DMS114 treated with DMSO at 0.1 percent for 48 hours (cell line): Measurements from ENCODE around the gene PSG1.
"Not testable (repeated sequence)": the region's sequence is repeated elsewhere in the genome, so short reads cannot be mapped to it uniquely, and the experiment has no call there.

Experiments used
- DNase-seq: peaks from one replicate; lab custom pipeline; 2025; ENCODE audit not compliant: unreplicated experiment; lab: John Stamatoyannopoulos, UW

Gene PSG1

GRCh38 chr19:42879613-42880012, at the start of gene PSG1:
Gene PSG1, minus strand, starts transcription at chr19:42879713. Its CDS starts 132 bp downstream, at chr19:42879581.
- DNase-seq, result no peak

GRCh38 chr19:42928896-42929295, 49.4 kb upstream of the PSG1 start:
- no peak for DNase-seq

GRCh38 chr19:42926781-42927180, 47.3 kb upstream of the PSG1 start:
- no peak for DNase-seq

- DNase-seq, result peak; percentile 42
Observed at GRCh38 chr19:42923106-42923505, 43.6 kb upstream of the PSG1 start.

- not testable (repeated sequence) for DNase-seq
Observed at GRCh38 chr19:42920971-42921370, 41.5 kb upstream of the PSG1 start.

- no peak for DNase-seq
Observed at GRCh38 chr19:42919757-42920079, 40.2 kb upstream of the PSG1 start.

- peak; percentile 18 for DNase-seq
Observed at GRCh38 chr19:42919070-42919756, 39.7 kb upstream of the PSG1 start.

GRCh38 chr19:42918377-42919069, 39.0 kb upstream of the PSG1 start:
- DNase-seq, result not testable (repeated sequence)

GRCh38 chr19:42917634-42918033, 38.1 kb upstream of the PSG1 start, which contains the start of gene PSG6:
Gene PSG6, minus strand, starts transcription at chr19:42917894. Its CDS starts 102 bp downstream, at chr19:42917792.
- not testable (repeated sequence) for DNase-seq

- DNase-seq, result not testable (repeated sequence)
Observed at GRCh38 chr19:42916931-42917330, 37.4 kb upstream of the PSG1 start.

- DNase-seq, result not testable (repeated sequence)
Observed at GRCh38 chr19:42913516-42913915, 34.0 kb upstream of the PSG1 start.

- DNase-seq, result not testable (repeated sequence)
Observed at GRCh38 chr19:42912941-42913340, 33.4 kb upstream of the PSG1 start.

GRCh38 chr19:42911731-42912130, 32.2 kb upstream of the PSG1 start:
- DNase-seq, result not testable (repeated sequence)

- DNase-seq, result not testable (repeated sequence)
Observed at GRCh38 chr19:42906162-42906561, 26.6 kb upstream of the PSG1 start.

GRCh38 chr19:42900561-42900960, 21.0 kb upstream of the PSG1 start:
- not testable (repeated sequence) for DNase-seq

- not testable (repeated sequence) for DNase-seq
Observed at GRCh38 chr19:42899674-42900073, 20.2 kb upstream of the PSG1 start.

- not testable (repeated sequence) for DNase-seq
Observed at GRCh38 chr19:42899110-42899509, 19.6 kb upstream of the PSG1 start.

GRCh38 chr19:42898656-42899055, 19.1 kb upstream of the PSG1 start:
- not testable (repeated sequence) for DNase-seq

- DNase-seq, result not testable (repeated sequence)
Observed at GRCh38 chr19:42897729-42898128, 18.2 kb upstream of the PSG1 start.

- DNase-seq, result not testable (repeated sequence)
Observed at GRCh38 chr19:42890446-42890845, 10.9 kb upstream of the PSG1 start.

- DNase-seq, result not testable (repeated sequence)
Observed at GRCh38 chr19:42887876-42888445, 8.4 kb upstream of the PSG1 start.

GRCh38 chr19:42882730-42883129, 3.2 kb upstream of the PSG1 start:
- not testable (repeated sequence) for DNase-seq
